ENCODE measurements around the gene RNF19B. TPM values are rescaled to one million over a fixed set of nuclear protein-coding genes. Genes with fewer than 3 reads are reported as not detected.
A peak's percentile ranks its signal among the peaks of the same experiment; 100 is the strongest.

RNF19B gene
- total RNA-seq, 1 donor from 2014 or later: 20.1 TPM

- Mint-ChIP-seq H3K27ac (peak overlapping the region; percentile 42), H3K36me3 (no peaks in the 10 kb centered on the region), H3K4me3 (peak overlapping the region; percentile 1), H3K9me3 (no peaks in the 10 kb centered on the region), H3K4me1 (ENCODE audit: unreplicated experiment) (peaks cover 15% of the 10 kb centered on the region), H3K27me3 (peaks cover 32% of the 10 kb centered on the region)
- DNase-seq (ENCODE audit: extremely low spot score, unreplicated experiment): no peak
- TF ChIP-seq CTCF (conservative IDR thresholded peaks at IDR 0.05): no peak
Observed at GRCh38 chr1:32969566-32969965, 5.0 kb upstream of the RNF19B start.

DNA sequence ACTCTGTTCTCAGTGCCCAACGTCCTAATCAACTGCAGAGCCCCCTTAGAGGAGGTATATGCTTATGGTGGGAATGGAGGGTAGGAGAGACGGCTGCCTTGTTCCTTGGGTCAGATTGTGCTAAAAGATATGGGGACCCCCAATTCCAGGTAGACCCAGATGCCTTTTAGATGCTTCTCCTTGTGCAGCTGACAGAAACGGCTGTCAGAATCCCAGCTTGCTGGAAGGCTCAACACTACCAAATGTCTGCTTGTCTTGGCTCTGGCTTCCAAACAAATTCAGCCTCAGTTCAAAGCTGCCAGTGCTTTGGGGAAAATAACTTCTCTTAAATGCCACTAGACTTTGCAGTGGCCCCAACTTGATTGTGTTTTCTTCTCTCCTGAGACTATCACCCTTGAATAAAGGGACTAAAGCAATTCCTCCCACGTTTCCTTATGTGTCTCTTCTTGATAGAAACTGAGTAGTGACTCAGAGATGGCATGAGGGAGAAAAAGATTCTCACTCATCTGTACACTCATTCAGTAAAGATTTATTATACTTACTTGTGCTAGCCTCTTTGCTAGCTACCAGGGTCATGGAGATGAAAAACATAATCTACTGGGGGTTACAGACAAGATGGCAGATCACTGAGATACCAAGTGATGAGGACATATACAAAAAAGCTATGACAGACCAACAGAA lies 3.4 kb upstream of the RNF19B start:
- Mint-ChIP-seq H3K4me1 (ENCODE audit: unreplicated experiment) (peaks cover 17% of the 10 kb centered on the region), H3K27ac (no peak overlapping the region), H3K27me3 (peaks cover 32% of the 10 kb centered on the region), H3K9me3 (no peaks in the 10 kb centered on the region), H3K4me3 (no peak overlapping the region), H3K36me3 (no peaks in the 10 kb centered on the region)
- TF ChIP-seq CTCF (conservative IDR thresholded peaks at IDR 0.05): no peak
- no peak for DNase-seq (ENCODE audit: extremely low spot score, unreplicated experiment)

- Mint-ChIP-seq H3K4me1 (ENCODE audit: unreplicated experiment) (peaks cover 23% of the 10 kb centered on the region), H3K27ac (no peak overlapping the region), H3K27me3 (peaks cover 26% of the 10 kb centered on the region), H3K36me3 (no peaks in the 10 kb centered on the region), H3K4me3 (no peak overlapping the region), H3K9me3 (no peaks in the 10 kb centered on the region)
- DNase-seq (ENCODE audit: extremely low spot score, unreplicated experiment): no peak
- no peak for TF ChIP-seq CTCF (conservative IDR thresholded peaks at IDR 0.05)
Observed at GRCh38 chr1:32966900-32967299, 2.3 kb upstream of the RNF19B start.

GRCh38 chr1:32965251-32965747 lies 690 bp upstream of the RNF19B start:
- no peak for DNase-seq (ENCODE audit: extremely low spot score, unreplicated experiment)
- Mint-ChIP-seq H3K4me3 (peak overlapping the region; percentile 93), H3K4me1 (ENCODE audit: unreplicated experiment) (peaks cover 32% of the 10 kb centered on the region), H3K27ac (peak overlapping the region; percentile 94), H3K27me3 (peaks cover 13% of the 10 kb centered on the region), H3K9me3 (no peaks in the 10 kb centered on the region), H3K36me3 (no peaks in the 10 kb centered on the region)
- no peak for TF ChIP-seq CTCF (conservative IDR thresholded peaks at IDR 0.05)

DNA sequence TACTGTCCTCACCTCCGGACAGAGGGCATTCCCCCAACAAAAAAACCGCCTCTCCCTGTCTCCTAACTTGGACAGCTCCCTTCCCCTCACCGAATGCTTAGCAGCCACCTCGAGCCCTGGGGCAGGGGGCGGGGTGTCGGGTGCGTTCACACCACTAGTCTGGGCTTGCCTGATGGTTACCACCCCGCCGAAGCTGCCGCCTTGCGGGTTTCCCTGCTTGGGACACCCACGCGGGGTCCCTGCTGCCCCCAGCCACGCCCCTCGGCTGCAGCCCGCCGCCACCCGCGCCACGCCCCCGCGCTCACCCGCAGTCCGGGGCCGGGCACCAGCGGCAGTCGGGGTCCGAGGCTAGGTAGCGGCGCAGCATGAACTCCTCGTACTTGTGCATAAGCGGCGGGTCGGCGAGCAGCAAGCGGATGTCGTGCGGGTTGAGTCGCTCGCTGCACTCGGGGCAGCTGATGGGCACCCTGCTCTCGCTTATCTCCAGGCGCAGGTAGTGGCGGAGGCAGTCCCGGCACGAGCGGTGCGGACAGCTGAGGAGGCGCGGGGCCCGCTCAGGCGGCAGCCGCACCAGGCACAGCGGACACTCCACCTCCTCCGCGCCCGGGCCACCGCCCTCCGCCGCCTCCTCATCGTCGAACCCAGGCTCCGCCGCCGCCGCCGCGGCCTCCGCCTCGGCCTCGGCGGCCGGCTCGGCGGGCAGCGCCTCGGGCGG lies 706 bp downstream of the RNF19B start:
- peak overlapping the region; percentile 90 for H3K4me3 Mint-ChIP-seq
- TF ChIP-seq CTCF (conservative IDR thresholded peaks at IDR 0.05): peak; percentile 26
- peak overlapping the region; percentile 69 for H3K27ac Mint-ChIP-seq
- peaks cover 32% of the 10 kb centered on the region for H3K4me1 Mint-ChIP-seq (ENCODE audit: unreplicated experiment)
- peak; percentile 81 for DNase-seq (ENCODE audit: extremely low spot score, unreplicated experiment)
- H3K36me3 Mint-ChIP-seq: no peaks in the 10 kb centered on the region
- H3K27me3 Mint-ChIP-seq: peaks cover 10% of the 10 kb centered on the region
- no peaks in the 10 kb centered on the region for H3K9me3 Mint-ChIP-seq
